Endothelial cell of umbilical vein (primary cell): ENCODE measurements around the gene CYFIP1. TPM values are rescaled to one million over a fixed set of nuclear protein-coding genes. Genes with fewer than 3 reads are reported as not detected.

ENCODE experiments used
- BruUV-seq: library from RNA; stranded (reverse); fragments of 400-500 nt; replicated peaks from 2 replicates; lab custom pipeline; 2021; lab: Mats Ljungman, UMichigan
- CTCF ChIA-PET: fragments of 300-600, 350-600 bp; sonication (Branson Sonifier 250); formaldehyde crosslinking; loops from one replicate; lab custom pipeline; 2021; ENCODE audit warnings: antibody characterized with exemption, inconsistent platforms; lab: Charles Lee
- POLR2A ChIA-PET: fragments of 300-600, 350-600 bp; sonication (Branson Sonifier 250); formaldehyde crosslinking; loops from one replicate; lab custom pipeline; 2021; ENCODE audit warnings: antibody characterized with exemption, inconsistent platforms; lab: Charles Lee
- DNase-seq: peaks from one replicate; pipeline ENCODE4 v3.0.0-alpha.2; 2011; ENCODE audit warnings: low read depth, low spot score
- FAIRE-seq: peaks from 2 replicates; lab custom pipeline; 2011; peaks lifted over from hg19 to GRCh38; lab: Jason Lieb, UNC
- H2AFZ ChIP-seq: 2 replicates; pipeline ENCODE4 v1.6.0; 2012; ENCODE audit warnings: low read depth, low read length, control low read depth, inconsistent platforms
- H3K27ac ChIP-seq: 2 replicates; pipeline ENCODE4 v1.5.1; 2011; ENCODE audit warnings: low read depth, mild to moderate bottlenecking, control low read depth, low read length, moderate library complexity; ENCODE audit not compliant: insufficient read depth
- H3K27me3 ChIP-seq, 2 experiments: 2 replicates each; pipeline versions ENCODE4 v1.6.0 to v1.6.1; 2011; ENCODE audit warnings: low read length in 2 of 2, mixed read lengths in 1 of 2; ENCODE audit not compliant: control insufficient read depth in 2 of 2, insufficient read depth in 2 of 2
- H3K36me3 ChIP-seq, 2 experiments: 2 replicates in 1 of 2; 3 replicates in 1 of 2; pipeline ENCODE4 v1.5.1; 2011; ENCODE audit warnings: low read length in 2 of 2, mild to moderate bottlenecking in 1 of 2, moderate library complexity in 1 of 2; ENCODE audit not compliant: control insufficient read depth in 2 of 2, insufficient read depth in 2 of 2; ENCODE audit errors: extremely low read depth in 1 of 2
- H3K4me1 ChIP-seq: 3 replicates; pipeline ENCODE4 v1.5.1; 2011; ENCODE audit warnings: mild to moderate bottlenecking, low read length; ENCODE audit not compliant: control insufficient read depth, insufficient read depth; ENCODE audit errors: extremely low read depth
- H3K4me2 ChIP-seq: 2 replicates; pipeline ENCODE4 v1.6.1; 2011; ENCODE audit warnings: low read length, control low read depth, mixed read lengths; ENCODE audit not compliant: insufficient read depth
- H3K4me3 ChIP-seq, 3 experiments: fragments of 200-600 bp in 1 of 3; sonication (generic), shearing (Covaris generic) in 1 of 3; replicated peaks in 1 of 3; 2 replicates each; pipeline ENCODE4 v1.5.1; 2011 to 2016; ENCODE audit warnings: control low read depth in 3 of 3, low read length in 3 of 3, mild to moderate bottlenecking in 2 of 3, inconsistent platforms in 1 of 3, low read depth in 1 of 3, moderate library complexity in 1 of 3; ENCODE audit not compliant: insufficient read depth in 1 of 3
- H3K79me2 ChIP-seq: 2 replicates; pipeline ENCODE4 v1.6.0; 2012; ENCODE audit warnings: low read length, inconsistent platforms; ENCODE audit not compliant: control insufficient read depth, insufficient read depth
- H3K9ac ChIP-seq: replicated peaks from 2 replicates; pipeline ENCODE3; 2011; ENCODE audit warnings: low read length, control low read depth; ENCODE audit not compliant: insufficient read depth; ENCODE audit errors: extremely low read depth
- H3K9me1 ChIP-seq: replicated peaks from 3 replicates; pipeline ENCODE4 v1.6.0; 2011; ENCODE audit warnings: mild to moderate bottlenecking, low read length; ENCODE audit not compliant: control insufficient read depth, insufficient read depth; ENCODE audit errors: extremely low read depth
- H3K9me3 ChIP-seq: replicated peaks from 2 replicates; pipeline ENCODE4 v1.5.1; 2012; ENCODE audit warnings: low read length, inconsistent platforms; ENCODE audit not compliant: control insufficient read depth, insufficient read depth
- H4K20me1 ChIP-seq: replicated peaks from 2 replicates; pipeline ENCODE3; 2011; ENCODE audit warnings: mild to moderate bottlenecking, low read length; ENCODE audit not compliant: control insufficient read depth, insufficient read depth; ENCODE audit errors: extremely low read depth
- CTCF ChIP-seq, 2 donors: IDR thresholded peaks; 1 replicate in 1 of 2; 2 replicates in 1 of 2; pipeline ENCODE4 v1.5.1; 2011; ENCODE audit warnings: low read length in 2 of 2, mild to moderate bottlenecking in 2 of 2, moderate library complexity in 2 of 2, control low read depth in 1 of 2, inconsistent platforms in 1 of 2, low read depth in 1 of 2; ENCODE audit not compliant: insufficient read depth in 1 of 2; ENCODE audit errors: extremely low read depth in 1 of 2
- EZH2 ChIP-seq: IDR thresholded peaks from 2 replicates; pipeline ENCODE4 v1.6.1; 2012; ENCODE audit warnings: borderline replicate concordance, low read depth, mild to moderate bottlenecking, moderate library complexity, low read length, inconsistent platforms; ENCODE audit not compliant: severe bottlenecking
- FOS ChIP-seq: IDR thresholded peaks from 2 replicates; pipeline ENCODE4 v1.6.1; 2011; ENCODE audit warnings: mild to moderate bottlenecking, low read length, moderate library complexity, borderline replicate concordance; ENCODE audit not compliant: insufficient read depth
- GATA2 ChIP-seq: IDR thresholded peaks from 2 replicates; pipeline ENCODE4 v1.7.0; 2011; ENCODE audit warnings: low read depth, mild to moderate bottlenecking, moderate library complexity, mixed read lengths, low read length; ENCODE audit not compliant: insufficient read length, insufficient read depth
- JUN ChIP-seq: IDR thresholded peaks from 2 replicates; pipeline ENCODE4 v1.6.1; 2011; ENCODE audit warnings: borderline replicate concordance, low read depth; ENCODE audit not compliant: insufficient read length, insufficient read depth
- MAX ChIP-seq: IDR thresholded peaks from 2 replicates; pipeline ENCODE4 v1.6.1; 2011; ENCODE audit not compliant: insufficient read depth, insufficient read length
- POLR2A ChIP-seq: IDR thresholded peaks from 2 replicates; pipeline ENCODE4 v1.6.1; 2012; ENCODE audit warnings: low read depth, mild to moderate bottlenecking, control low read depth, low read length
- POLR2AphosphoS5 ChIP-seq: IDR thresholded peaks from 2 replicates; pipeline ENCODE4 v1.6.1; 2012; ENCODE audit warnings: low read depth, mild to moderate bottlenecking, control low read depth, low read length, moderate library complexity; ENCODE audit not compliant: insufficient read depth
- dilution Hi-C: fragments of 300-500 bp; cut with MboI; formaldehyde crosslinking; loops from one replicate; pipeline ENCODE4 v1.15.0; 2019; ENCODE audit warnings: low sequenced_read_pairs; ENCODE audit not compliant: extremely low pct_ligation_motif_present
- intact Hi-C: fragments of 100-400 bp; cut with micrococcal nuclease; formaldehyde crosslinking; loops from one replicate; pipeline ENCODE4 v1.10.0; 2022
- polyA plus RNA-seq, 4 experiments: library from polyadenylated mRNA; depleted of rRNA in 3 of 4; stranded (reverse) in 3 of 4; unstranded in 1 of 4; fragments of >200 nt; gene quantifications; 2 replicates each; pipeline versions ENCODE4 v1.2.1 to v1.2.3, GENCODE V29; 2011 to 2012; ENCODE audit warnings: missing spikeins in 1 of 4
- total RNA-seq: library from RNA; stranded (reverse); gene quantifications from 2 replicates; pipeline ENCODE4 v1.2.3, GENCODE V29; 2021

Gene CYFIP1
- total and polyA plus RNA-seq, 2 donors (not counting 3 experiments of a cell fraction or from before 2014, with no cell fraction given) = 81.4 to 158 TPM

GRCh38 chr15:22918056-22918455 is 62.1 kb downstream of the CYFIP1 start:
- no peaks in the 10 kb centered on the region for H3K79me2 ChIP-seq
- ChIA-PET CTCF (no interaction called here), POLR2A (no interaction called here)
- peaks cover 3 to 22% of the 10 kb centered on the region in 2 experiments for H3K36me3 ChIP-seq
- no peaks in the 10 kb centered on the region for H3K4me1 ChIP-seq
- no peak overlapping the region for H3K27ac ChIP-seq
- no peaks in the 10 kb centered on the region for H3K9me1 ChIP-seq
- dilution Hi-C loops (no loop called here), intact Hi-C loops (no loop called here)
- FAIRE-seq (no peak), DNase-seq (no peak)
- no peak for TF ChIP-seq GATA2
- no peak for TF ChIP-seq EZH2
- TF ChIP-seq JUN = no peak
- no peak for TF ChIP-seq CTCF (IDR thresholded peaks at IDR 0.05; ENCODE audit: extremely low read depth in 1 of 2, insufficient read depth in 1 of 2, low read depth in 1 of 2, low read length in 2 of 2)
- TF ChIP-seq FOS = no peak
- no peak for TF ChIP-seq POLR2A
- TF ChIP-seq MAX = no peak
- TF ChIP-seq POLR2AphosphoS5 = no peak
- H3K27me3 ChIP-seq = no peaks in the 10 kb centered on the region
- H3K9ac ChIP-seq = no peak overlapping the region
- BruUV-seq = no TSS peak
- H2AFZ ChIP-seq = no peak overlapping the region
- H3K4me3 ChIP-seq = no peak overlapping the region
- no peaks in the 10 kb centered on the region for H3K9me3 ChIP-seq
- no peak overlapping the region for H3K4me2 ChIP-seq
- H4K20me1 ChIP-seq = no peaks in the 10 kb centered on the region
